GM06990 (cell line): ENCODE data around the gene UNG.

Experiments used
- DNase-seq: peaks from one replicate; pipeline ENCODE4 v3.0.0-alpha.2; 2011; ENCODE audit not compliant: insufficient read length; ENCODE audit errors: extremely low read depth
- H3K27me3 ChIP-seq: replicated peaks from 2 replicates; pipeline ENCODE4 v1.6.0; 2011; ENCODE audit warnings: low read length; ENCODE audit not compliant: control insufficient read depth, insufficient read depth
- H3K36me3 ChIP-seq: 2 replicates; pipeline ENCODE4 v1.5.1; 2011; ENCODE audit warnings: low read length; ENCODE audit not compliant: control insufficient read depth, insufficient read depth
- H3K4me3 ChIP-seq: replicated peaks from 2 replicates; pipeline ENCODE4 v1.5.1; 2011; ENCODE audit warnings: low read depth, mild to moderate bottlenecking, control low read depth, low read length
- TF ChIP-seq, protein P1 (sequence below): IDR thresholded peaks from 2 replicates; pipeline ENCODE4 v1.5.1; 2011; ENCODE audit warnings: low read length, control low read depth, mild to moderate bottlenecking, inconsistent platforms; ENCODE audit not compliant: insufficient read depth, poor library complexity, severe bottlenecking

The UNG gene

DNA sequence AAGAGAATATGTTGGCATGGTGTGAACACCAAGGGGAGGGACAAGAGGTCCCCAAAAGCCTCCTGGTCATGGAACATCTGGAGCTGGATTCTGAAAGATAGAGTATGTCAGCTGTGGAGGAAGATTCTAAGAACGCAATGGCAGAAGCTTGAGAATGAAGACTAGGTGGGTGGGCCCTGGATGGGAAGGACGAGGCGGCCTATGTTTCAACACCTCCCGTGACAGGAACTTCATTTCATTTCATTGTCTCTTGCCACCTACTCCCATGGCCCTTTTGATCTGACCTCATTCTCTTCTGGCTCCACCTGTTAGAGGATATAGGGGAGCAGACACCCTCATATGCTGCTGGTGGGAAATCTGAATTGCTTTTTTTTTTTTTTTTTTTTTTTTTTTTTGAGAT, 3.3 kb downstream of the UNG start:
- Histone ChIP-seq H3K36me3 (peaks cover 7% of the 10 kb centered on the region), H3K27me3 (no peaks in the 10 kb centered on the region), H3K4me3 (no peak overlapping the region)
- TF ChIP-seq, protein P1, sequence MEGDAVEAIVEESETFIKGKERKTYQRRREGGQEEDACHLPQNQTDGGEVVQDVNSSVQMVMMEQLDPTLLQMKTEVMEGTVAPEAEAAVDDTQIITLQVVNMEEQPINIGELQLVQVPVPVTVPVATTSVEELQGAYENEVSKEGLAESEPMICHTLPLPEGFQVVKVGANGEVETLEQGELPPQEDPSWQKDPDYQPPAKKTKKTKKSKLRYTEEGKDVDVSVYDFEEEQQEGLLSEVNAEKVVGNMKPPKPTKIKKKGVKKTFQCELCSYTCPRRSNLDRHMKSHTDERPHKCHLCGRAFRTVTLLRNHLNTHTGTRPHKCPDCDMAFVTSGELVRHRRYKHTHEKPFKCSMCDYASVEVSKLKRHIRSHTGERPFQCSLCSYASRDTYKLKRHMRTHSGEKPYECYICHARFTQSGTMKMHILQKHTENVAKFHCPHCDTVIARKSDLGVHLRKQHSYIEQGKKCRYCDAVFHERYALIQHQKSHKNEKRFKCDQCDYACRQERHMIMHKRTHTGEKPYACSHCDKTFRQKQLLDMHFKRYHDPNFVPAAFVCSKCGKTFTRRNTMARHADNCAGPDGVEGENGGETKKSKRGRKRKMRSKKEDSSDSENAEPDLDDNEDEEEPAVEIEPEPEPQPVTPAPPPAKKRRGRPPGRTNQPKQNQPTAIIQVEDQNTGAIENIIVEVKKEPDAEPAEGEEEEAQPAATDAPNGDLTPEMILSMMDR: no peak
- no peak for DNase-seq

DNA sequence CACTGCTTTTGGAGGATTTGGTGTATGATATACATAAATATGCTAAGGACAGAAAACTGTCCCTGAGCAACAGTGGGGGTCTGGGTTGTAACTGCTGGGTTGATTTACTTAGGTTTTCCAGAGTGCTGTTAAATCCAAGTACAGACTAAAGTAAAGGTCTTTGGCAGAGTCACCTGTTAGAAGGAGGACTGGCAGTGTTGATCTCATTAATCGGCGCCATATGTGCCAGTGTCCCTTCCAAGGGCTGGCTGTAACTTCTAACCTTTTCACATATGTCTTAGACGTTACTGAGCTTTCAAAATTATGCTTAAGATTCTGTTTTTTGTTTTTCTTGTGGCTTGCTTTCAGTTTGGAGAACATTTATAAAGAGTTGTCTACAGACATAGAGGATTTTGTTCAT, 5.1 kb downstream of the UNG start:
- H3K27me3 ChIP-seq: no peaks in the 10 kb centered on the region
- TF ChIP-seq, protein P1: no peak
- H3K36me3 ChIP-seq: peaks cover 9% of the 10 kb centered on the region
- H3K4me3 ChIP-seq: no peak overlapping the region
- DNase-seq: no peak

DNA sequence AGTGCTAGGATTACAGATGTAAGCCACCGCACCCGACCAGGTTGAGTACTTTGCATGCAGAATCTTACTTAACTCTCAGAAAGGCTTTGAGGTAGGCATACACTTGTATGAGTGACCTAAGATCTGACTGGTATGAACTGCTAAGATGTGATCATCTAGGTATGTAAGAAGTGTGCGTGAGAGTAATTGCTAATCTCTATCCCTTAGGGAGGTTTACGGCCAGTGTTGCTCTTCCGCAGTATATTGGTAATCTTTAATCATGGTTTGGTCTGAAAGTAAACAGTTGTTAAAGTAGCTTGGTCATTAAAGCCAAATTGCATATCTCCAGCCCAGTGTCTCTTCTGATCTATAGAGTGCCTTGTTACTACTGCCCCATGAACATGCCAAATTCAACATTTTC, 7.8 kb downstream of the UNG start:
- TF ChIP-seq, protein P1: no peak
- Histone ChIP-seq H3K4me3 (no peak overlapping the region), H3K36me3 (peaks cover 9% of the 10 kb centered on the region), H3K27me3 (no peaks in the 10 kb centered on the region)
- DNase-seq: no peak

DNA sequence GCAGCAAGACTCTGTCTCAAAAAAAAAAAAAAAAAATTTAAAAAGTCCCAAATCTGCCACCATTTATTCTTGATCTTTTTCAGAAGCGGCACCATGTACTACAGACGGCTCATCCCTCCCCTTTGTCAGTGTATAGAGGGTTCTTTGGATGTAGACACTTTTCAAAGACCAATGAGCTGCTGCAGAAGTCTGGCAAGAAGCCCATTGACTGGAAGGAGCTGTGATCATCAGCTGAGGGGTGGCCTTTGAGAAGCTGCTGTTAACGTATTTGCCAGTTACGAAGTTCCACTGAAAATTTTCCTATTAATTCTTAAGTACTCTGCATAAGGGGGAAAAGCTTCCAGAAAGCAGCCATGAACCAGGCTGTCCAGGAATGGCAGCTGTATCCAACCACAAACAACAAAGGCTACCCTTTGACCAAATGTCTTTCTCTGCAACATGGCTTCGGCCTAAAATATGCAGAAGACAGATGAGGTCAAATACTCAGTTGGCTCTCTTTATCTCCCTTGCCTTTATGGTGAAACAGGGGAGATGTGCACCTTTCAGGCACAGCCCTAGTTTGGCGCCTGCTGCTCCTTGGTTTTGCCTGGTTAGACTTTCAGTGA, 12.5 kb downstream of the UNG start:
- Histone ChIP-seq H3K4me3 (no peak overlapping the region), H3K27me3 (no peaks in the 10 kb centered on the region), H3K36me3 (peaks cover 2% of the 10 kb centered on the region)
- DNase-seq: no peak
- TF ChIP-seq, protein P1: no peak

DNA sequence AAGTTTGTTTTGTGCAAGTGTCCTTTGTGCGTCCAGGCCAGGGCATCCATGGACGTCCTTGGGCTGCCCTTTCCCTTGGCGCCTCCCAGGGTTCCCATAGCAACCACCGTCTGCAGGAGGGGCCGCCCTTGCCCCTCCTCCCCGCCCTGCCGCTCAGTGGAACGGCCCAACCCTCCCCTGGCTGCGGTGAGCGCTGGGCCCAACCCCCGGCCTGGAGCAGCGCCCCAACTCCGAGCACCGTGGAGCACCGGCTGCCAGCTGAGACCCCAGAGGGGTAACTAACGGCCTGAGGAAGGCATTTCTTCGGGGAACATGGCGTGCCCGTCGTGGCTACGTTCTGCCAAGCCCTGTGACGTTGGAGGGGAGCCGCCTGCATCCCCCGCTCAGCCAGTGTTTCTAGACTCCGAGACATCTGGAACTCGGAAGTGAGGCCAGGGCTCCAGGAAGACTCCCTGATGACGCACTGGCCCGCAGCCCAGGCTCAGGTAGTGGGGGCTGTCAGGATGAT, 13.6 kb downstream of the UNG start:
- H3K27me3 ChIP-seq: no peaks in the 10 kb centered on the region
- TF ChIP-seq, protein P1: no peak
- peaks cover 2% of the 10 kb centered on the region for H3K36me3 ChIP-seq
- DNase-seq: peak; percentile 46
- H3K4me3 ChIP-seq: peak overlapping the region; percentile 52
